Activated CD8-positive, alpha-beta memory T cell treated with anti-CD3 and anti-CD28 coated beads, Interleukin-2, amount 50 U/mL, for 4 hours (primary cell): ENCODE data around the gene KIAA1958.

ENCODE experiments used
- DNase-seq: peaks from one replicate; pipeline ENCODE4 v3.0.0-alpha.2; 2020

Gene KIAA1958, protein sequence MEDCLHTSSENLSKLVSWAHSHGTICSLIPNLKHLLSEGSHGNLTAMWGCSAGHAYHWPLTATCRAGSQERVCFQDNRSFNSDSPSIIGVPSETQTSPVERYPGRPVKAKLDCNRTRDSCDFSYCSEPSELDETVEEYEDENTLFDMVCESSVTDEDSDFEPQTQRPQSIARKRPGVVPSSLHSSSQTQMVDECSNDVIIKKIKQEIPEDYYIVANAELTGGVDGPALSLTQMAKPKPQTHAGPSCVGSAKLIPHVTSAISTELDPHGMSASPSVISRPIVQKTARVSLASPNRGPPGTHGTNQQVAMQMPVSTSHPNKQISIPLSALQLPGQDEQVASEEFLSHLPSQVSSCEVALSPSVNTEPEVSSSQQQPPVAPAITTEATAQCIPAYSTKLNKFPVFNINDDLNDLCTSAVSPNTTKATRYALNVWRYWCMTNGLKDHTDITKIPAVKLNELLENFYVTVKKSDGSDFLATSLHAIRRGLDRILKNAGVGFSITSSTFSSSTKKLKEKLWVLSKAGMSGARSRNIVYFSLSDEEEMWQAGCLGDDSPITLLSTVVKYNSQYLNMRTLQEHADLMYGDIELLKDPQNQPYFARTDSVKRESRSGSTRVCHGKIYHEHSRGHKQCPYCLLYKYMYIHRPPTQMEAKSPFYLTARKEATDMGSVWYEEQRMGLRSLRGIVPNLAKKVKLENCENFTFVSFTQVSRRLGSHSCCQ

DNA sequence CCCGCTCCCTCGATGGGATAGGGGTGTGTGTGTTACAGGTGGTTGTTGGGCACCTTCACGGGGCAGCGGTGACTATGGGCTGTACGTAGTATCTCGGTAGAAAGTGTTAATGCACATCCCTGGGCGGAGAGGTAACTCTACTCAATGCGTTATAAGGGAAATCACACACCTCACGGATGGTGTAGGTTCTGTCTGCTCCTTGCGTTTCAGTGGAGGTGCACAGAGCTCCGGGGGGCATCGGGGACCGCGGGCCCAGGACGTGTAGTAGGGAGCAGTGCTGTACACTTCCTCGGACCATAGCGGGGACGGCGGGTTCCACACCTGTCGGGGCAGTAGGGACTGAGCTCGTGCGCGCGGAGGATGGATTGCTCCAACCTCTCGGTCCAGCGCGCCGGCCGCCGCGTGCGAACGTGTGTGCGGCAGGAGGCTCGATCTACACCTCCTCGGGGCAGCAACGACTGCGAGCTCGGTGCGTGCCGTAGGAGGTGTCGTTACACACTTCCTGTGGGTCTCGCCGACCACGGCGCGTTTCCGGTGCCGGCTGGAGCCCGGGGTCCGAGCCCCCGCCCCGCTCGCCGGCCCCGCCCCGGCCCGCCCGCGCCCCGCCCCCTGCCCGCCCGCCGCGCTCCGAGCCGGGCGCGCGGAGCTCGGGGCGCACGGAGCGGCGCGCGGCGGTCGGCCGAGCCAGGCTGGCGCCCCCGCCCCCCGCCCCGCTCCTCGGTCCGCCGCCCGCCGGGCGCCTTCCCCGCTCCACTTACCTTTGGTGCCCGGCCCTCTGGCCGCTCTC lies at the start of gene KIAA1958:
Gene KIAA1958 (plus strand): TSS at position 607 of the 787 bp plus-strand sequence. CDS start 87,254 bp downstream, outside the sequence.
- peak; percentile 81 for DNase-seq

GRCh38 chr9:112437406-112437805 lies 49.2 kb upstream of the KIAA1958 start:
- no peak for DNase-seq

DNA sequence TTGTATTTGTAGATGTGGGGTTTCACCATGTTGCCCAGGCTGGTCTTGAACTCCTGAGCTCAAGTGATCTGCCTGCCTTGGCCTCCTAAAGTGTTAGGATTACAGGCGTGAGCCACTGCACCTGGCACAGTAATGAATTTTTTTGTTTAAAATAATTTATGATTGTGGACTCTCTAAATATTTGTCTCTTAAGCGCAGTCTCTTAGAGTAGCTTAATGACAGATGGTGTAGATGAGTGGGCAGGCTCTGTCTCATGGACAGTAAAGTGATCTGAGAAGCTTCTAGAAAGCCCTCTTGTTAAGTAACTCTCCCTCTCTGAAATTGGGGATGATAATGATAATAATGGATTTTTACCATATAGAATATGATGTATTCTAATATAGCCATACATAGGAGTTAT lies 47.5 kb upstream of the KIAA1958 start:
- no peak for DNase-seq

DNA sequence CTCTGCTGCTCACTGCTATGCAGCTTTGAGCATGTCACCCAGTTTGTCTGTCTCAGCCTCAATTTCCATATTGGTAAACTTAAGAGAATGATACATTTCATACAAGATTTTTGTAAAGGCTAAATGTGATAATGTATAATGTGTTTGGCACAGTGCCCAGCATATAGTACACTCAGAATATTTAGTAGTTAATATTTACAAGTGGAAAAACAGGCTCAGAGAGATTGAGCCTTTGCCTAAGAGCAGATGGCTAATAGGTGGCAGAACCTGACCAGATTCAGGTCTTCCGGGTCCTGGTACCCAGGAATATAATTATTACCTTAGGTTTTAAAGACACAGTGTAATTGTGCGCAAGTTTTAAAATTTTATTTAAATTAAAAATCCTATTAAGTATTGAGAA lies 46.8 kb upstream of the KIAA1958 start:
- no peak for DNase-seq

GRCh38 chr9:112443200-112443599 lies 43.4 kb upstream of the KIAA1958 start:
- peak; percentile 19 for DNase-seq

DNA sequence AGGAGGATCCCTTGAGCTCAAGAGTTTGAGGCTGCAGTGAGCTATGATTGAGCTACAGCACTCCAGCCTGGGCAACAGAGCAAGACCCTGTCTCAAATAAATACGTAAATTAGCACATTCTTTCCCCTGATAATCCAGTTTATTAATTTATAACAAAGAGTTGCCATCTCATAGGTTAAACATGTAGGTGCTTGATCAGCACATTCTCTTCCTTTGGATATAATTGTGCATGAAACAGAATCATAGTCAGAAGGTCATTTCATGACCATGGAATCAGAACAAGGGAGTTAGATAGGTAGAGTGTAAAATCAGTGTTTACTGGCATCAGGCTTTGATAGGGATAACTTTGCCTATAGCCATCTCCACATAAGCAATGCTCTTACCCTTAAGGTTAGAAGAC lies 43.0 kb upstream of the KIAA1958 start:
- DNase-seq = no peak

DNA sequence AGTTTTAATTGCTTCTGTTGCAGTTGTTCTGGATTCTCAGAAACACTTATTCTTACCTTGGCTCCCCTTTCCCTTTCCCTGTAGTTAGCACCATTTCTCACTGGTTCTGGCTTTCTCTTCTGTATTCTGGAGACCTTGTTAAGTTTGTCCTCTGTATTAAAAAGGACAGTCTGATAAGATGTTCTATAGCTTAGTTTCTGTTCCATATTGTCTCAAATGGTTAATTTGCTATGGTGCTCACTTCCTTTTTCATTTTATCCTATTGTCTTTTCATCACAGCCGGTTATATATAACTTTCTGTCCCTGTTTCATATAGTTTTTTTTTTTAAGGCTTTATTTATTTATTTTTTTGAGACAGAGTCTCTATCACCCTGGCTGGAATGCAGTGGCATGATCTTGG lies 41.4 kb upstream of the KIAA1958 start:
- no peak for DNase-seq

DNA sequence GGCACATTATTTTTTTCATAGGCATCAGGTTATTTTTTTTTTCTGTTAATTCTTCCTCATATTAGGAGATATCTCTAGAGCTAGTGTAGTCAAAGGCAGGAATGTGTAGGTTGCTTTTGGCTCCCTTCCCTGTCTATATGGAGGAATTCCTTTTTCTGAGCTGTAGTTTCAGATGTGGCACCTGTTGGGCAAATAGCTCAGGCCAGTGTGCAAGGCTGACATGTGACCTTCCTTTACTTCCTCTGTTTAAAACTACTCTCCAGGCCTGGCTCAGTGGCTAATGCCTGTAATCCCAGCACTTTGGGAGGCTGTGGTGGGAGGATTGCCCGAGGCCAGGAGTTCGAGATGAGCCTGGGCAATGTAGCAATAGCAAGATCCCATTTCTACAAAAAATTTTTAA lies 40.5 kb upstream of the KIAA1958 start:
- DNase-seq = no peak

DNA sequence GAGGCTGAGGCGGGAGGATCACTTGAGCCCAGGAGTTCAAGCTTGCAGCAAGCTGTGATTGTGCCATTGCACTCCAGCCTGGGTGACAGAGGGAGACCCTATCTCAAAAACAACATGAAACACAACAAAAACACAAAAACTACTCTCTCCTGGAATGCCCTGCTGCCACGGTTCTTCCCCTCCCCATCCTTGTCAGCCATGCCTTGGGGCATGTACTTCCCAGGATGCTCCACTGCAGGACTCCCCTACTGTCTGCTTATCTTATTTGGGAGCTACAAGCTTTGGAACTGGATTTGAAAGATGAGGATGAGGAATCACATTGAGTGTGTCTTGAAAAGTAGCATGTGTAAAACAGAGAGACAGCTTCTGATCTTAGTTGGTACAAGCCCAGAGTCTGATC lies 40.1 kb upstream of the KIAA1958 start:
- DNase-seq = no peak

DNA sequence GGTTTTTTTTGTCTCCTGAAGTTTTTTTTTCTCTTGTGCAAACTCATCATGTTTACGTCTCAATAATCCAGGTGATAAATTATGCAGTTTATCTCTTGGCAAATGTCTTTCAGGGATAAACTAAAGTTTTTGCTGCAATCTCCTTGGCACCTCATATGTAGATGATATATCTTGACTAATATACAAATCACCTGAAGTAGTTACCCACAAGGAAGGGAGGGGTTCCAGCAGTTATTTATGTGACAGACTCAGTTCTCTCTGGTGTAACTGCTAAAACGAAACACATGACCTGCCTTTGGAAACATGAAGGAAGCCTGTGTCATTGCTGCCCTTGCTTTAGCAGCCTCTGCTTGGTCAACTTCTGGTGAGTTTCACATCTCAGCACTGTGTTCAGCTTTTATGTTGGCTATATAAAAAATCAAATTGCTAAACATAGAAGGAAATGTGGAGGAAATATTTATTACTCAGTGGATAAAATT lies 39.3 kb upstream of the KIAA1958 start:
- DNase-seq = no peak

GRCh38 chr9:112462855-112463254 lies 23.8 kb upstream of the KIAA1958 start:
- DNase-seq = no peak

DNA sequence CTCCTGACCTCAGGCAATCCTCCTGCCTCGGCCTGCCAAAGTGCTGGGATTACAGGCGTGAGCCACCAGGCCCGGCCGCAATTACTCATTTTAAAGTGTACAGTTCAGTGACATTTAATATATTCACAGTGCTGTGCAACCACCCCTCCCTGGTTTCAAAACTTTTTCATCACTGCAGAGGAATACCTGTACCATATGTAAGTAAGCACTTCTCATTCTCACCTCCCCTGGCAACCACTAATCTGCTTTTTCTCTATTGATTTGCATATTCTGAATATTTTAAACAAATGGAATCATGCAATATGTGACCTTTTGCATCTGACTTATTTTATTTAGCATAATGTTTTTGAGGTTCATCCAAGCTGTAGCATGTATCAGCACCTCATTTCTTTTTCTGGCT lies 21.3 kb upstream of the KIAA1958 start:
- no peak for DNase-seq

- DNase-seq = no peak
Measured at GRCh38 chr9:112472996-112473395, 13.6 kb upstream of the KIAA1958 start.

- DNase-seq = no peak
Measured at GRCh38 chr9:112473986-112474385, 12.6 kb upstream of the KIAA1958 start.

DNA sequence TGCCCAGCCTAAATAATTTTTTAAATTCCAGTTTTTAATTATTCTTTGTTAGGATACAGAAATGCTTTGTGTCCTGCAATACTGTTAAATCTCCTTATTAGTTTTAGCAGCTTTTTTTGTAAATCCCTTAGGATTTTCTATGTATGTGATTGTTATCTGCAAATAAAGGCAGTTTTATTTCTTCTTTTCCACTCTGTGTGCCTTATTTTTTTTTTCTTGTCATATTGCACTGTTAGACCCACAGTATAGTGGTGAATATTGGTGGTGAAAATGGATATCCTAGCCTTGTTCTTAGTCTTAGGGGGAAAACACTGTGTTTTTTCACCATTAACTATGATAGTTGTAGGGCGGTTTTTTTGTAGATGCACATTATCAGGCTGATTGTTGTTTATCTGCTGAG lies 11.3 kb upstream of the KIAA1958 start:
- DNase-seq = no peak

DNA sequence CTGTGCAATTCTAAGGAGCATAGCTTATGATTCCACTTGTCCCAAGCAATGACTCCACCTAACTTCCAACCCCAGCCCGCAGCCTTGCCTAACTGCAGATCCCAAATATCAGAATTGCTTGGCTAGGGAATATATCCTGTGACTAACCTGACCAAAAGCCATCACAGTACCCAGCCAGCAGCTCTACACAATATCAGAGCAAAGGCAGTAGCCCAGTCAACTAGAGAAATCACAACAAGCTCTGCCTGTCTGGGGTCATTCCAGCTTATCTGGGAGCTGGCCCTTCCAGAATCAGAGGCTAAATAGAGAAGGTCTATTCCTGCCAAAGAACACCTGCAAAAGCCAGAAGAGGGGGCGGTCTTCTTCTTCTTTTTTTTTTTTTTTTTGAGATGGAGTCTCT lies 9.3 kb upstream of the KIAA1958 start:
- DNase-seq = no peak

DNA sequence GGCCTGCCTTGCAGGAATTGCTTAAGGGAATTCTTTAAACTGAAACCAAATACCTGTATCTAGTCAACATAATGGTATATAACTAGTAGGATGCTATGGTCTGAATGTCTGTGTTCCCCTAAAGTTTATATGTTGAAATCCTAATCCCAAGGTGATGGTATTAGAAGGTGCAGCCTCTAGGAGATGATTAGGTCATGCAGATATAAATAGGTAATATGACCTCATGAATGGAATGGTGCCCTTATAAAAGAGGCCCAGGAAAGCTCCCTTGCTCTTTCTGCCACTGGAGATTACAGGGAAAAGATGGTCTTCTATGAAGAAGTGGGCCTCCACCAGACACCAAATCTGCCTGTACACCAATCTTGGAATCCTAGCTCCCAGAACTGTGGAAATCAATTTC lies 7.4 kb upstream of the KIAA1958 start:
- DNase-seq = no peak

DNA sequence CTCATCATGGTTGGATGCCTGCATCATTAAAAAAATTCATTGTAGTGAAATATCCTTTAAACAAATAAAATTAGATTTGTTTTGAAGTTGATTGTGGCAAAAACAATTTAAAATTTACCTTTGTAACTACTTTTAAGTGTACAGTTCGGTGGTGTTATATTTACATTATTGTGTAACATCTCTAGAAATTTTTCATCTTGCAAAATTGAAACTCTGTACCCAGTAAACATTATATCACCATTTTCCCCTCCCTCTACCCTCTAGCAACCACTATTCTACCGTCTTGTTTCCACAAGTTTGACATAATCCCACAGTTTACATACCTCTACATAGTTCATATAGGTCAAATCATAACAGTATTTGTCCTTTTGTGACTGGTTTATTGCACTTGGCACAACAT lies 2.0 kb upstream of the KIAA1958 start:
- no peak for DNase-seq

DNA sequence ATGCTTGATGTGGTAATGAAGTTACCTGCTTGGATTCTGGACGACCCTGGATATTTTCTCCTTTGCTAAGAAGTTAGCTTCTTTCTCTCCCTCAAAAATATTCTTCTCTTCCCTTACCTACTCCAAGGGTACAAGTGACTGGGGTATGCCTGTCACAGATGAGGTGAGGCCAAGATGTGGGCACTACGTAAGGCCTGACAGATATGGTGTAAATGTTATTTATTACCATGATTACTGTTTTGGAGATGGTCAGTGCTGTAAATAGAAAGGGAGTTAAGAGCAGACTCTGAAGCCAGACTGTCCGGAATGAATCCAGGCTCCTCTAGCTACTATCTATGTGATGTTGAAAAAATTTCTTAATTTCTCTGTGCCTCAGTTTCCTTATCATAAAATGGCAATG lies 1.1 kb upstream of the KIAA1958 start:
- DNase-seq = no peak

- peak; percentile 64 for DNase-seq
Measured at GRCh38 chr9:112487008-112487798, 576 bp downstream of the KIAA1958 start.

- no peak for DNase-seq
Measured at GRCh38 chr9:112487799-112488340, 1.2 kb downstream of the KIAA1958 start.

DNA sequence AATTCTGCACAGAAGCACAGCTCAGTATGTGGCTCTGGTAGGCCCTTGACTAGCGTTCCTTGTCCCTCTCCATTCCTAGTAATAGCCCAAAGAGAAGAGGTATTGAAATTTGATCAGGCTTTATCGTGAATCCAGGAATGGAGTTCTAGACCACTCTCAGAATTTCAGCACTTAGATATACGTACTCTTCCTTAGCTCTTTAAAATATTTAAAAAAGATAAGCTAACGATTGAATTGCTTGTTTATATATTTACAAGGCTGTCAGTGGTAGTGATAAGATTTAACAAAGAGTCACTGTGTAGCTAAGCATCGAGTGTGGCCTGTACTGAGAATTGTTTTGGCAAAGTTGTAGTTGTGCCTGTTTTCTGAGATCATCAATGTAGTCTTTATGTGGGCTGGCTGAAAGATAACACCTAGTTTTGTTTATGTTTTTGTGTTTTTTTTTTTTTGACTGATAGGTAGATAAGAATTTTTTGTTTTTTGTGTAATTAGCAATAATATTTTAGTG lies 2.5 kb downstream of the KIAA1958 start:
- no peak for DNase-seq
